Lower leg skin (tissue), 3 donors: ENCODE results near the gene CHRND.

ENCODE experiments used
- CTCF ChIP-seq, 3 donors: fragments of 450-650 bp; IDR thresholded peaks; one replicate each; pipeline ENCODE4 v1.5.1; 2016; ENCODE audit warnings: antibody characterized with exemption in 3 of 3, mild to moderate bottlenecking in 3 of 3, moderate library complexity in 2 of 3
- POLR2A ChIP-seq, 2 donors: fragments of 450-650 bp; IDR thresholded peaks; one replicate each; pipeline ENCODE4 v1.6.1; 2016 to 2017; ENCODE audit warnings: antibody characterized with exemption in 2 of 2, mild to moderate bottlenecking in 1 of 2, moderate library complexity in 1 of 2

- TF ChIP-seq CTCF (IDR thresholded peaks at IDR 0.05) (no peak), POLR2A (IDR thresholded peaks at IDR 0.05) (no peak)
These were observed 15.4 kb downstream of the CHRND start for GRCh38 chr2:232541195-232541960.
